Dendritic cell treated with granulocyte-macrophage colony-stimulating factor and Interleukin-4, amounts not matched to agents 40 ng/mL and 50 ng/mL, for 4 days (primary cell): ENCODE measurements around the gene VEPH1.

ENCODE experiments used
- H3K27ac Mint-ChIP-seq: one replicate; pipeline ENCODE4 v1.8.0; 2022; ENCODE audit warnings: mild to moderate bottlenecking, mixed read lengths
- H3K27me3 Mint-ChIP-seq: one replicate; pipeline ENCODE4 v1.8.0; 2022; ENCODE audit warnings: mild to moderate bottlenecking, mixed read lengths
- H3K36me3 Mint-ChIP-seq: one replicate; pipeline ENCODE4 v1.8.0; 2022; ENCODE audit warnings: low read depth, mixed read lengths
- H3K4me1 Mint-ChIP-seq: one replicate; pipeline ENCODE4 v1.8.0; 2022; ENCODE audit warnings: low read depth, mixed read lengths
- H3K4me3 Mint-ChIP-seq: one replicate; pipeline ENCODE4 v1.8.0; 2022; ENCODE audit warnings: mild to moderate bottlenecking, moderate library complexity, mixed read lengths
- H3K9me3 Mint-ChIP-seq: one replicate; pipeline ENCODE4 v1.8.0; 2022; ENCODE audit warnings: mixed read lengths
- intact Hi-C: fragments of 100-400 bp; cut with micrococcal nuclease; formaldehyde crosslinking; loops from one replicate; pipeline ENCODE4 v1.15.0; 2022

Gene VEPH1

DNA sequence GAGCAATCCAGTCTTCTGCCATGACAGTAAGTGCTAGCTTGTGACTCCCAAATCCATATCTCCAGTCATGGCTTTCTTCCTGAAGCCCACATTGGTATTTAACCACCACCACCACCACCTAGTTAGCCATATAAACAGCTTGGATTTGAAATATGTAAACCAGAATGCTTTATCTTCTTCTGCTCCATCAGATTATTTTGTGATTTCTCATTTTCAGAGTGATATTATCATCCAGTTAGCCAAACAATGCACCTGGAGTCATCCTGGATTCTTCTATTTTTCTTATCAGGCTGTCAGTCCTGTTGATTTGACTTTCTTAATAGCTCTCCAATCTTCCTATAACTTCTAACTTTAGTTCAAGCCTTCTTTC, 190.9 kb downstream of the VEPH1 start:
- H3K27ac Mint-ChIP-seq, result no peak overlapping the region
- no peaks in the 10 kb centered on the region for H3K9me3 Mint-ChIP-seq
- H3K36me3 Mint-ChIP-seq, result no peaks in the 10 kb centered on the region
- intact Hi-C loops, result no loop called here
- no peak overlapping the region for H3K4me3 Mint-ChIP-seq
- H3K27me3 Mint-ChIP-seq, result no peaks in the 10 kb centered on the region
- H3K4me1 Mint-ChIP-seq, result no peaks in the 10 kb centered on the region

DNA sequence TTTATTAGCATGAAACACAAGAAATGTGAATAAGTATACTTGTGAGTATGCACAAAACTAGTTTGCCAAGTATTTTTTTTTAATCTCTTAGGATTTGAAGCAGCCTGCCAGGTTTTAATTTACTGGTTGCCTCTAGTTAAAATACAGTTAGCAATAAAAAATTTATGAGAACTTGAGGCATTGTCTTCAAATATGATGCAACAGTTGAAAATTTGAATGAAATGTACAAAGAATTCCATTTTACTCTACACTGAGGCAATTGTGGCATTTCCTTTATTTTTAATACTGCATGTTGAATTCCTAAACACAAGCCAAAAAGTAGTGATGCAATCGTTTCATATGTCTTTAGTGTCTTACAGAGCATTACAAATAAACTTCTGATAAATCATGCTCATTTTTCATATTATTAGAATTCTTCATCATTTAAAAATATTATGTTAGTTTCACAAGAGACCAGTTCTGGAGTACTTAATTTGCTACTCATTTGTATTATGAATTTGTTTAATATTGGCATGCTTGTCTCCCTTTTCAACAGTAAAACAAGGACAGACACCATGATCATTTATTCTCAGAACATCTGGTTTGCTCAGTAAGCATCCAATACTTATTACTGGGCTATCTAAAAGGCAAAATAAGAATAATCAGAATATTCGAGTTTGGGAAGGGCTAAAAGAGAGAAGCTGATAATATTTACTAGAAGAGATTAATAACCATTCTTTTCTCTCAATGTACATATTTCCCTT, 191.4 kb downstream of the VEPH1 start:
- Mint-ChIP-seq H3K36me3 (no peaks in the 10 kb centered on the region), H3K4me3 (no peak overlapping the region), H3K4me1 (no peaks in the 10 kb centered on the region), H3K27ac (no peak overlapping the region), H3K9me3 (no peaks in the 10 kb centered on the region), H3K27me3 (no peaks in the 10 kb centered on the region)
- intact Hi-C loops, result no loop called here

DNA sequence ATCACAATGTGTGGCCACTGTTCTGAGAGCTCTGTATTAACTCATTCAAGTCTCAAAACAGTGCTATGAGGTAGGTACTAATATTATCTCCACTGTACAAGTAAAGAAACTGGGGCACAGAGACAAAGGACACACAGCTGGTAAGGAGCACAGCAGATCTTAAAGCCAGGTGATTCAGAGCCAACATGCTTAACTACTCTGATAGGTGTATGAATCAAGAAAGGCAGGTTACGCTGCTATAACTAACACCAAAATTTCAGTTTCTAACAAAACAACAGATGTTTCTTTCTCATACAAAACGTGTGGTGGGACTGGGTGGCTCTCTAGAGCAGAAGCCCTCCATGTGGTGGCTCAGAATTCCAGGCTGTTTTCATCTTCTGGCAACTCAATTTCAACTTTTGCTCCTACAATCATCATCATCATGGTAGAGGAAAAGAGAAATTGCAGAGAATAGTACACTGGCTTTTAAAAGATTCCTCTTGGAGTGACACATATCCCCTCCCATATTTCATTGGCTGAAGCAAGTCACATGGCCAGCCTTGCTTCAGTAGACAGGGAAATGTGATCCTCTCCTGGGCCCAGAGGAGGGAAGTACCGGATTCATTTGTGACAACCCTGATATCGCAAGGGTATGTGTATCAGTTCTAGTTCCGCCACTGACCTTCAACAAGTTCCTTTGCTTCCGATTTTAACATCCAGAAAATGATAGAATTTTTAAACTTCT, 192.7 kb downstream of the VEPH1 start:
- Mint-ChIP-seq H3K9me3 (no peaks in the 10 kb centered on the region), H3K4me3 (no peak overlapping the region), H3K27me3 (no peaks in the 10 kb centered on the region), H3K4me1 (no peaks in the 10 kb centered on the region), H3K27ac (no peak overlapping the region), H3K36me3 (no peaks in the 10 kb centered on the region)
- intact Hi-C loops, result no loop called here

DNA sequence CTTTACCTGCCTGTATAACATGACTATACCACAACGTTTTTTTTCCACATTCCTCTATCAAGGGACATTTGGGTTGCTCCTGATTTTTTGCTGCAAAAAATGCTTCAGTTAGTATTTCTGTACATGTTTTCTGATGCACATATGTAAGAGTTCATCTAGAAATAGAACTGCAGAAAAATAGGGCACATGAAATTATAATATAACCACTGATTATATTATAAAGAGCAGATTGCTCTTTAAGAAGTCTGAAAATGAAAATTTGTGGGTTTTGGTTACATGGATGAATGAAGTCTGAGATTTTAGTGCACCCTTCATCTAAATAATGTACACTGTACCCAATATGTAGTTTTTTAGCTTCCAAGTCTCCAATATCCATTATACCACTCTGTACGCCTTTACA, 196.7 kb downstream of the VEPH1 start:
- Mint-ChIP-seq H3K9me3 (no peaks in the 10 kb centered on the region), H3K27ac (no peak overlapping the region), H3K4me1 (no peaks in the 10 kb centered on the region), H3K27me3 (no peaks in the 10 kb centered on the region), H3K36me3 (no peaks in the 10 kb centered on the region), H3K4me3 (no peak overlapping the region)
- intact Hi-C loops, result no loop called here

DNA sequence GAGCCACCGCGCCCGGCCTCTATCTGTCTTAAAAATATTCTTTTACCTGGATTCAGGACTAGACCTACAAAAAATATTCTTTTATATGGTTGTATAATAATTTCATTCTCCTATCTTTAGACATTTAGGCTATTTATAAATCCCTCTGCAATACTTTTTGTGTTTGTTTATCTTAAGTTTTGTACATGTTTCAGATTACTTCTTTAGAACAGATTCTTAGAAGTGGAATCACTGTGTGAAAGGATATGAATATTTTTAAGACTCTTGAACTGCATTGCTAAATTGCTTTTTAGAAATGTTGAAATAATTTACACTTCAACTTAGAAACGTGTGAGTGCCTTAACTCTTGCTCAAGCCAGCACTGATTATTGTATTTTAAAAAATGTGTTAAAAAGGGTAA, 197.8 kb downstream of the VEPH1 start:
- intact Hi-C loops, result no loop called here
- H3K27ac Mint-ChIP-seq, result no peak overlapping the region
- no peaks in the 10 kb centered on the region for H3K4me1 Mint-ChIP-seq
- no peaks in the 10 kb centered on the region for H3K36me3 Mint-ChIP-seq
- no peak overlapping the region for H3K4me3 Mint-ChIP-seq
- H3K9me3 Mint-ChIP-seq, result no peaks in the 10 kb centered on the region
- no peaks in the 10 kb centered on the region for H3K27me3 Mint-ChIP-seq

DNA sequence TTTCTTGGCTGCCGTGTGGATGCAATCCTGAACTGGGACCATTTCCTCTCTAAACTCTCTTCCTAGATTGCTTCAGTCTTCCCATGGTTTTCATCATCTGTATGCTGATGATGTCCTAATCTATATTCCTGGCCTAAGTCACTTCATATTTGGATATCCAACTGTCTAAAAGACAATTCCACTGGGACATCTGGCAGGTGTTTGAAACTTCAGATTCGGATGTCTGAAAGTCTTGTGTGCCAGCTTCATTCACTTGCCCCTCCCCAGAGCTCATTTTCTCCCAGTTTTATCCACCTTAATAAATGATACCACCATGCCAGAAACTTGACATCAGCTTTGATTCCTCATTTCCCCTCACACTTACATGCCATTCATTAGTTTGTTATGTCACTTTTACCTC, 201.5 kb downstream of the VEPH1 start:
- no peaks in the 10 kb centered on the region for H3K27me3 Mint-ChIP-seq
- H3K36me3 Mint-ChIP-seq, result no peaks in the 10 kb centered on the region
- no peak overlapping the region for H3K4me3 Mint-ChIP-seq
- intact Hi-C loops, result no loop called here
- H3K4me1 Mint-ChIP-seq, result no peaks in the 10 kb centered on the region
- H3K27ac Mint-ChIP-seq, result no peak overlapping the region
- H3K9me3 Mint-ChIP-seq, result no peaks in the 10 kb centered on the region

DNA sequence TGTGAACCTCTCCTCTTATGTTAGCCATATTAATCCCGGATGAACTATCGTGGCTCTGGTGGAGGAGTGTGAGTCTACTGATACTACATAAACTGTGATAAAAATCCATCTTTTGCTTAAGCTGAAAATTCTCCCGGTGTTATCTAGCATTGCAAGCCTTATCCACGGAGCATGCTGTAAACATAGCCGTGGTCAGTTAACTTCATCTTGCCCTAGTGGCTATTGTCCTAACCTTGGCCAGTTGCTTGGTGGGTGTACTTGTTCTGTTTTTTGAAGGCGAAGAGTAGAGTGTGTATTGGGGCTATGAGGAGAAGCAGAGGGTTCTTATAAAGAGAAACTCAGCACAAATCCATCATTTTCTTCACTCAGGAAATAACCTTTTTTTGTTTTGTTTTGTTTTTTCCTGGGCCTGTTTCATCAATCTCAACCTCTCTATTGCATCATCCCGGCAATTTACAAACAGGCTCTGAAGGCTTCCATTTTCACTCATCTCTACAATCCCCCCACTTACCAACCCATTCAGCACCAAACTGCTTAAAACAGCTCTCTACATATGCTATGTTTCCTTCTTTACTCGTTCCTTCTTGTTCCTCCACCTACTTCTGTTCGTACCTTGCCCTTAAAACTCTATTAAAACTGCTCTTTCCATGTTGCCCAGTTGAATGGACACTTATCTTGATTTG, 202.1 kb downstream of the VEPH1 start:
- no peaks in the 10 kb centered on the region for H3K9me3 Mint-ChIP-seq
- no peak overlapping the region for H3K27ac Mint-ChIP-seq
- intact Hi-C loops, result no loop called here
- H3K4me1 Mint-ChIP-seq, result no peaks in the 10 kb centered on the region
- H3K36me3 Mint-ChIP-seq, result no peaks in the 10 kb centered on the region
- H3K4me3 Mint-ChIP-seq, result no peak overlapping the region
- no peaks in the 10 kb centered on the region for H3K27me3 Mint-ChIP-seq

DNA sequence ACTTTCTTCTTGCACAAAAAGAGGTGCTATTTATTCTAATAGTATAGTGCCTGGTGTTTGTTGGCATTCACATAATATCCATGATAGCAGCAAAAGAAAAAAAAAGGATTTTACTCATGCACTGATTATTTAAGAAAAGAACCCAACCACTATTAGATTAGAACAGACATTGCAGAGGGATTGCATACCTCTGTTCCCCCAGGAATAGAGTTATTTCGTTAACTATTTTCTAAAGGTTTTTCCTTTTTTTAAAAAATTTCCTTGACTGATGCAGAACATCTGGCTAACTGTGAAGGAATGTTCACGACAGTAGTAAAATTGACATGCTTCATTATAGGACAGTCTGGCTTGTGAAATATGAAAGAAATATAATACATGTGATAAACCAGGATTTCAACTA, 203.1 kb downstream of the VEPH1 start:
- H3K4me3 Mint-ChIP-seq, result no peak overlapping the region
- H3K4me1 Mint-ChIP-seq, result no peaks in the 10 kb centered on the region
- intact Hi-C loops, result no loop called here
- no peaks in the 10 kb centered on the region for H3K9me3 Mint-ChIP-seq
- no peaks in the 10 kb centered on the region for H3K36me3 Mint-ChIP-seq
- H3K27me3 Mint-ChIP-seq, result no peaks in the 10 kb centered on the region
- H3K27ac Mint-ChIP-seq, result no peak overlapping the region

DNA sequence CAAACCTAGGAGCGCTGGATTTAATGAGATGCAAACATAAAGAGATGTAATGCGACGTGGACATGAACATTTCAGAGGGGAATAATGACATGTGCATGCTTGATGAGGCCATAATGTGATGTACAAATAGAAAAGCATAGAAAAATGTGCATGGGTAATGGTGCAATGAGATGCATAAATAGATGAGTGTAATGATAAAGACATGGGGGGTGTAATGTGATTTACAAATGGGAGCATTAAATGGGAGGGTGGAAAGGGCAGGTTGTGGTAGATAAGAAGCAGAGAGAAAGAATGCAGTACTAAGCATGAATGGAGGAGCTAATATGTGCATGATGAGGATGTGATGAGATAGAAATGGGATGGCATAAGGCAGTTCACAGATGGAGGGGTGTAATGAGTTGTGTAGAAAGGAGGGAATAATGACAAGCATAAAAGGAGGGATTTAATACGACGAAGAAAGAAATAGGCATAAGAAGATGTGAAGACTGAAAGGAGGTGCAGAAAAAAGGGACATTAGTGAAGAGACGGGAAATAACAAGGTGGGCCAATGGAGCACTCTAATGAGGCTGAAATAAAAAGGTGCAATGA, 205.8 kb downstream of the VEPH1 start:
- Mint-ChIP-seq H3K4me3 (no peak overlapping the region), H3K36me3 (no peaks in the 10 kb centered on the region), H3K27me3 (no peaks in the 10 kb centered on the region), H3K4me1 (no peaks in the 10 kb centered on the region), H3K9me3 (no peaks in the 10 kb centered on the region), H3K27ac (no peak overlapping the region)
- intact Hi-C loops, result no loop called here

DNA sequence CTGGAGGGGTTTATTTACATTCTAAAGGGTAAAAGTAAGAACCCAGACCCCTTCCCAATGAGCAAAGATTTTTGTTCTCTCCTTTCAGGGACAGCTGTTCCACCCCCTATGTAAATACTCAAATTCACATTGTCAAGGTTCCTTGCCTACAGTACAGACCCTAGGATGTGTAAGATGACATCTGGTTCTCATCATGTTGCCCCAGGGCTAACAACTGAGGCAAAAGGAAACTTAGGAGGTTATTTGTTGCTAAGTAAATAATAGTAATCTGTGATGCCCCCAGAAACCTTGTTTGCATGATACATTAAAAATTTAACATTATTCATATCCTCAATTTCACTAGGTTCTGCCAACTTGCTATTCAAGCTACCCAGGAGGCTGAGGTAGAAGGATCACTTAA, 208.3 kb downstream of the VEPH1 start:
- intact Hi-C loops, result no loop called here
- Mint-ChIP-seq H3K36me3 (no peaks in the 10 kb centered on the region), H3K4me3 (no peak overlapping the region), H3K9me3 (no peaks in the 10 kb centered on the region), H3K4me1 (no peaks in the 10 kb centered on the region), H3K27me3 (no peaks in the 10 kb centered on the region), H3K27ac (no peak overlapping the region)

DNA sequence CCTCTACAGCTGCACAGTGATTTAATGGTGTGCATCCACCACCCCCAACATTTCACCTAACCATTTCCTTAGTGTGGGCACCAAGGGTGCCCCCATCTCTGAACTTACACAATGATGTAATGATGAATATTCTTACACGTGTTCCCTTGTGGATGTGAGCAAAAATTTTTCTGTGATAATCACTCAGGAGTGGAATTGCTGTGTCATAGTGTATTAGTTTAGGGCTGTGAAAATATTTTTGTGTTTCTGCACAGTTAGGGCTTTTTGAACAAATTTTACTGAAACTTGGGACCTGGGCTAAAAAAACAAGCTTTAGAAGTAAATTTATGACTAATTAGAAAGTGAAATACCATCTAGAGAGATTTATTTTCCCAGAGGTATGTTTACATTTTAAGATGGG, 208.7 kb downstream of the VEPH1 start:
- no peaks in the 10 kb centered on the region for H3K9me3 Mint-ChIP-seq
- H3K27me3 Mint-ChIP-seq, result no peaks in the 10 kb centered on the region
- H3K36me3 Mint-ChIP-seq, result no peaks in the 10 kb centered on the region
- intact Hi-C loops, result no loop called here
- no peaks in the 10 kb centered on the region for H3K4me1 Mint-ChIP-seq
- no peak overlapping the region for H3K27ac Mint-ChIP-seq
- H3K4me3 Mint-ChIP-seq, result no peak overlapping the region

DNA sequence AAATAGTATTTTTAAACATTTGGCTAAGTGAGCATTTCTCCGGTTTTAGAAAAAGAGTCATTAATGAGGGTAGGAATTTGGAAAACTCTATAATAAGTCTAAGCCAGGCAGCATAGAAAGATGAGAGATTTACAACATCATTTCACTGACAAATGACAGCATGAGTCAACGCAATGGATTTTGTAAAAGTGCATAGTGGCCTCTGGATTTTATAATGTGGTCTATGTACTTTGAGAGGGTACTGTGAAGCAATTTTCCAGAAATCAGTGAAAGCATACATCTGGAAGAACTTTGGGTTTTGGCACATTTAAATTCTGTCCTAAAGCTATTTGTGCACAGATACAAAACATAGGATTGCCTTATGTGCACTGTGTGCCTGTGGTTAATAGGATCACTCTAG, 212.4 kb downstream of the VEPH1 start:
- Mint-ChIP-seq H3K4me3 (no peak overlapping the region), H3K27me3 (no peaks in the 10 kb centered on the region), H3K36me3 (no peaks in the 10 kb centered on the region), H3K4me1 (no peaks in the 10 kb centered on the region), H3K9me3 (no peaks in the 10 kb centered on the region), H3K27ac (no peak overlapping the region)
- intact Hi-C loops, result no loop called here

DNA sequence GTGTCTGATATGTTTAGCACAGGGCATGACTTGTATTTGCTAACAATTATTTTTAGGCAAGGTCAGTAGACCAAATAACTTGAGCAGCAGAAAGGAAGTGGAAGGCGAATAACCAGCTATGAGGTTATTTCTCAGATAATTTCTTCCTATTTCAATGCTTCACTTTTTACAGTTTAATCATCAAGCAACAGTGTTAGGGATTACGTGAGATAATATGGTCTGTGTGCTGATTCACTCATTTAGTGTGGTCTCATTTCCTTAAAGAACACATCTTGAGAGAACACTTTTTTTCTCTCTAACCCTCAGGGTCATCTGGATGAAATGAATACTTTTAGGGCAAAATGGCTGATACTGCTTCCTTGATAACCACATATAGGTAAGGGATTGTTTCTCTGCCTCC, 217.2 kb downstream of the VEPH1 start:
- Mint-ChIP-seq H3K27ac (no peak overlapping the region), H3K4me3 (no peak overlapping the region), H3K9me3 (no peaks in the 10 kb centered on the region), H3K4me1 (no peaks in the 10 kb centered on the region), H3K36me3 (no peaks in the 10 kb centered on the region), H3K27me3 (no peaks in the 10 kb centered on the region)
- intact Hi-C loops, result no loop called here

DNA sequence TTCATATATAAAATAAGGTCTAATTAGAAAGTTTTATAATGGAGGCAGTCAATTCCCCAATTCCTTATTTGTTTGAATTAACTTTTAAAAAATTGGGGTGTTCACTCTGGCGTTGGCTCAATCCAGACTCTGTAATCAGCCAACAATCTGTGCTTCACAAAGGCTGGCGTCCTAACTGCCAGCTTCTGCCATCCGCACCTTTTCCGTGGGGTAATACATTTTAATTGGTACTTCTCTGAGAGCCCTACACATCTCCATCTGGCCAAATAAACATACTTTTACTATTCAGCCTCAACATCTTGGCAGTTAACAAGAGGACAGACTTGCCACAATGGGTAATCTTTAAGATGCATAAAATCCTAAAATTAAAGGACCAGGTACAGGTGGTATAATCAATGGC, 218.1 kb downstream of the VEPH1 start:
- H3K36me3 Mint-ChIP-seq, result no peaks in the 10 kb centered on the region
- no peaks in the 10 kb centered on the region for H3K4me1 Mint-ChIP-seq
- H3K4me3 Mint-ChIP-seq, result no peak overlapping the region
- H3K27me3 Mint-ChIP-seq, result no peaks in the 10 kb centered on the region
- no peak overlapping the region for H3K27ac Mint-ChIP-seq
- intact Hi-C loops, result no loop called here
- no peaks in the 10 kb centered on the region for H3K9me3 Mint-ChIP-seq
